Kasumi-1 (cell line): Measurements from ENCODE around the gene GPR82.

Source experiments
- DNase-seq, 2 experiments: peaks; one replicate each; lab custom pipeline; 2025; lab: John Stamatoyannopoulos, UW

Gene GPR82

DNA sequence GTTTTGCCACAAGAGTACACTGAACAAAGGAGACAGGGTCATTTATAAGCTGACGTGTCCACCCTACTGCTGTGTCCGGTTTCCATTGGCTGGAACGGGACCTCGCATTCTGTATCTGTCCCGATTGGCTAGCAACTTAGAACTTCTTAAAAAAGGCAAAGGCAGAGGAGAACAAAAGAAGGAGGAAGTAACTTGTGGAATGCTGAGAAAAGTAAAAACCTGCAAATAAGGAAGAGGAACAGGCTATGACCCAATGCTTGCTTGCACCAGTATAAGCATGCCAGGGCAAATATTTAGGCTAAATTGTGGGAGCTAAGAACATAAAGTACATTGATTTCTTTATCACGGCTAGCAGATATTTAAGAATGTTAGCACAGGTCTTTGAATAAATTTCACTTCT lies 4.4 kb upstream of the GPR82 start:
- DNase-seq, result peak; percentile 12 to 19

DNA sequence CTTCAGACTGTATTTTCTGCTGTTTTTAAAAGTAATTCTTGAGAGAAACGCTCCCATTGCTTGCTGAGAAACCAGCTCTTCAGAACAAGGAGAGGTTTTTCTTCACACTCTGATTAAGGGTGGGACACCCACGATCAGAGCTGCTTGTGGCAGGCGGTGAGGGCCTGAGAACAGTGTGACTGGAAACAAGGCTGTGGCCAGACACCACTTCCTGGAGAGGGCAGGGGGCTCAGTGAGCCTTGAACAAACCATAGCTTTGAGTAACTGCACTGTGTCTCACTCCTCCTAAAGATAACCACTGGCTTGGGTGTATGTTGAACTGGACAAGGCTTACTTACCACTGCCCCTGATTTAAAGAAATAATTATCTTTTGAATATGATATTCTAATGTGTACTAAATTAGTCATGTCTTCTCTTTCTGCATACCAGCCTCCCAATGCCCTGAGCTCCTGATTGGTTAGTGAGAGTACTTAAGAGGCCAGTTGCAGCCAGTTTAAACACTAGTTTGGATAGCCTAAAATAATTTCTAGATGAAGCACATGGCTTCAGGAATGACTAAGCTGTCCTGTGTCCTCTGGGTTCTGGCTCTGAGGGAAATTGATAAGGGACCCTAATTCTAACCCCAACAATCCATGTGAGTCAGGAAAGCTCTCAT lies 3.7 kb upstream of the GPR82 start:
- DNase-seq, result peak in 1 of 2 experiments; percentile 10

DNA sequence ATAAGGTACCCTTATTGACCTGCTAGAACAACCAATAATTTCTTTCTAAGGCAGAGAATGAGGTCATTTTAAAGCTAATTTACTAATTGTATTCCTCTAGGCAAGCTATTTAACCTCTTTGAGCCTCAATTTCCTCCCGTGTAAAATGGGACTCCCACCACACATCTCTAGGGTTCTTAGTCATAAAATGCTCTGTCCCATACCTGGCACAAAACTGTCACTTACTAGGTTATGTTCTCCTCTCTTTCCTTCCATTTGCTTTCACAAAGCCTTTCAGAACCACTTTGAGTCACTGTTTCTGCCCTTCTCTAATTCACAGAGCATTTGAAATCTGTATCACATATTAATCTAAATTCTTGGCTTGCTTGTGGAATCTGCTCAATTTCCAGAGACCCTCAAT lies 2.4 kb upstream of the GPR82 start:
- DNase-seq, result no peak

DNA sequence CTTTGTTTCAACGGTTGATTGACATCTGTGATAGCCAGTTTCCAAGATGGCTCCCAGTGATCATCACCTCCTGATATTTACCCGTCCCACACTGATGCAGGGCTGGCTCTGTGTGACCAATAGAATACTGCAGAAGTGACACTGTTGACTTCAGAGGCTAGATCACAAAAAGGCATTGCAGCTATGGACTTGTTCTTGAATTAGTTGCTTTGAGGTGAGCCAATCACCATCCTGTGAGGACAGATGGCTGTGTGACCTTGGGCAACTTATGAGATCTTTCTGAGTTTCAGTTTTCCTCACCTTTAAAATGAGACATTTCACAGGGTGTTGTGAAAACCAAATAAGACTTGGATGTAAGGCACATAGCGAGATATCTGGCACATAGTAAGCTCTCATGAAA lies 1.8 kb upstream of the GPR82 start:
- no peak for DNase-seq

DNA sequence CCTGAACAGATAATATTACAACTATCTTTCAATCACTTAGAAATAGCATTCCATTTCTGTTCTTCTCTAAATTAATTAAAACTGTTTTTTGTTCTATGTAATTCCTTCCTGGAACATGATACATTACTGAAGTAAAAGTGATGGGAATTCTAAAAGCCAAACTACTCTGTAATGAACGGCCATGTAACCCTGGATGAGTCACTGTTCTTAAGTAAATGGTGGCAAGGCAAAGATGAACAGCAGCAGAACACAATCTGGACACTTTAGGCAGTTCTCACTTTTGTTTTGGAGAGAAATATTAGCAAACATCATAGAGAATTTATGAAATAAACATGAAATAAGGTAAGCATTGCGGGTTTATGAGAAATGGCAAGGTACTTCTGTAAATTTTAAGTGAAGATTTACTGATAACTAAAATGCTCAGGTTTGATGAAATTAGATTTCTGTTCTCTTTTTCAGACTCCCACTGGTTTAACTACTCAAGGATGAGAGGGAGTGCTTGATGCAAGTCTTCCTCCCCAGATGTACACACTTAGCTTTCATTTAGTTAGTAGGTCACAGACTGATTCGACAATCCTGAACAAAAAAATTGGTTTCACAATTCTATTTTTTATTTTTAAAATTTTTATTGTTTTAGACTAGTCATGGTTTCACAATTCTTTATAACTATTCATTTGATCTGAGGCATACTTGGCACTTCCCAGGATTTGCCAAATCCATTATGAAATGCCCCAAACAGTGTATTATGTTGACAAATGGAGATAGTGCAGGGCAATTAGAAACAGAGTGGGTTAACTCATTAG lies 964 bp upstream of the GPR82 start:
- no peak for DNase-seq

DNA sequence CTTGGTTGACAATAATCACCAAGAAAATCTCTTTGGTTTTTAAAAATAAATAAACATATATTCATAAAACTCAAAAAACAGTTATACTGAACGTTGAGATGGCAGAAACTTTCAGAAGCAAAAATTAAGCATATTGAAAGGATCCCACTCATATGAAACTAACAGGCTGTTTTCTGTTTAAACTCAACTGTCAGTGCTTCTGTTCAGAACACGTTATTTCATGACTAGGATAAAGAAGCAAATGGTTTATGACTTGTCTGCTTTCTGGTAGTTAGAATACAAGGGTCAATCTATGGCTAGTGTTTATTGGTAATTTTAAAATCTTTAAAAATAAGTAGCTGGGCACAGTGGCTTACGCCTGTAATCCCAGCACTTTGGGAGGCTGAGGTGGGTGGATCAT lies 4.1 kb downstream of the GPR82 start:
- DNase-seq, result no peak

DNA sequence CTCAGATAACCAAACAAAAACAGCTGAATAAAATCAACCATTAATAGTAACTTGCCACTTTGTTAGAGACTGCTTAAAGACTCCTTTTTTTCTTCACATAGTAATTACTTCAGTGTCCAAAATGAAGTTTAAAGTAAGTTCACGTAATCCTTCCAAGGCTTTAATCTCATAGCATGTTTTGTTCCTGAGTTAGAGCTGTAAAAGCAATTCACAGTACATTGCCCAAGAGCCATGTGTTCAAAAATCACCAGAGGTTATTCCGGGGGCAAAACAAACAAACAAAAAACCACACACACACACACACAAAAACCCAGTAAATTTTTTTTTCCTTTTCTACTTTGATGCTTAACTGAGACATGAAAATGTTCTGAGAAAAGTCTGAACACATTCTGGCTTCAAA lies 6.1 kb downstream of the GPR82 start:
- no peak for DNase-seq

DNA sequence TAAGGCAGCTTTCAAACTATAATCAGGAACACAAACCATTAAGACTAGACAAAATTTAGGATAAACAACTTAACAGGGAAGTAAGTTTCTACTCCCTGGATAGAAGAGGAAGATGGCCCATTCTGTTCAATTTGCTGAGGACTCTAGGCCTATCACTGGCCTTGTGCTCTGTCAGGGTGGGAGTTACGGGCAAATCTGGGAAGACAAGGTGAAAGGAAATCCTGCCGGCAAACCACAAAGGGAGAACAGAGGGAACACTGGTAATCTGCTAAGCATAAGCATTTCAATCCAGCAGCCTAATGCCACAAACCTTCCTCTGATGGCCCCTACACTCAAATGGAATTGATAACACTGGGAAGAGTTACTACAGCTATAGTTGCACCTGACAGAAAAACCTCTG lies 8.3 kb downstream of the GPR82 start:
- DNase-seq, result no peak

DNA sequence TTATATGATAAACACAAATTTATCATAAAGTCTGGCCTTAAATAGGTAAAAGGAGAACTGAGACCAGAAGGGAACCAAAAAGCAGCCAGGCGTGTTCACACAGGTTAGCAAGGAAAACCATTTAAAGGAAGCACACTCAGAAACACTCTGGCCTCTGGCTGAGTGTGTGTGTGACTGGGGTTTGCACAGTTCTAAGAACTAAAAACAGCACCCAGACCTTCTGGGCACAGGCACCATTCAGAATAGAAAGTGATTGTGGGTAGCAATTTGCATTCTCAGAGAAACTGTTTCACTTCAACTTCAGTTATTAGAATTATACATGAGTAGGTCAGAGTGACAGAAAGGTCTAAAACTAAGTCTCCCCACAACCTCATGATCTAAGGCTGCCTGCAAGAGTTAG lies 10.0 kb downstream of the GPR82 start:
- DNase-seq, result no peak

DNA sequence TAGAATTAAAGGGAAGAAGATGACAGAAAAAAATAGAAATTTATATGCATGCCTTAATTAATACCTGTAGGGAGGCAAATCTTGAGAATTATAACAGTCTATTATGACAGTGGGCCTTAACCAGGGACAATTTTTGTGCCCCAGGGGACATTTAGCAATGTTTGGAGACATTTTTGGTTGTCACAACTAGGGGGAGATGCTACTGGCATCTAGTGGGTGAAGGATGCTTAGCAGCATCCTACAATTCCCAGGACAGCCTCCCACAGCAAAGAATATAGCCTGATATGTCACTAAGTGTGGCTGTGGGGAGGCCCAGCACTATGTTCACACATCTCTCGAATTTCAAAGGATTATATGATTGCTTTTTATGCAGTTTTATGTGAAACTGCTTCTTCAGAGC lies 10.5 kb downstream of the GPR82 start:
- peak; percentile 26 to 27 for DNase-seq

DNA sequence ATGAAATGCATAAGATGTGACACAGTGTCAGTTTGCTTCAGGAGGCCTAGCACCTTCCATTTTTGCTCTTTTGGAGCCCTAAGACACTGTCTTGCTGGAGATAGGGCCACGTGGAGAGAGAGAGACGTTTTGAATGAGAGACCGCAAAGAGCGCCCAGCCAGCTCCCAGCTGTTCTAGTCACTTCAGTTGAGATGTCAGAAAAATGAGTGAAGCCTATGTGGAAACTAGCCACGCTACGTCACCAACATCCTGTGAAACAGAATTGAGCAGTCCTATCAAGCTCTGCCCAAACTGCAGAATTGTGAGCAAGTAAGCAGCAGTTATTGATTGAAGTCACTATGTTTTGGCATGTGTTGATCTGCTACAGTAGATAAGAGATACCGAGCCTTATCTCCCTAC lies 13.1 kb downstream of the GPR82 start:
- no peak for DNase-seq

DNA sequence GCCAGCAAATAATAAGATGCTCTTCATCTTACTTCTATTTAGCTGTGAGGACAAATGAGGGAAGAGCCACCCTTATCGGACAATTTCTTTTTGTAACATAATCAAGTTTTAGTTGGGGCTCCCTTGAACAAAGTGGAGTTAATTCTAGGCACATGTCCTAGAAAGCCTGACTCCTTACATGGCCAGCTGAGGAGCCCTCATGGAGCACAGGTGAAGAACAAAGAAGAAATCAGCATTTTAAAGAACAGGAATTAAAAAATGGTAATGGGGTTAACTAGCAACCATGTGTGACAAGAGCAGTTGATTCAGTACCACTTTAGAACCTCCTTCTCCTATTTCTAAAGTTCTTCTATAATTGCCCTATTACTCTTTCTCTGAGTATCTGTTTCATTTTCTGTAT lies 15.9 kb downstream of the GPR82 start:
- no peak for DNase-seq

DNA sequence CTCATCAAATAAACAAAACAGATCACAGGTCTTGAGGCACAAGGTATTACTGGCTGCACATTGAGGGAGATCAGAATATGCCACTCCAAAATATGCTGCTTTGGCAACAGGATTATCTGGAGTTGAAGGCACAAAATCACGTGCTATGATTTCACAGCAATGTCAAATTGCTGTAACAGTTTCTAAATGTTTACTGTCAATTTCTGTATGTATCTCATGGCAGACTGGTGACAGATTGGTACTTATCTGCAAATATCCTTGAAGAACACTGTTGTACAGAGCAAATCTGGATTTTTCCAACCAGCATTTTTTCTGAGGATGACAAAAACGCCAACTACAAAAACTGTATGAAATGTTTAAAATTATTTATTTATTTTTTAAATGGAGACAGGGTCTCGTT lies 26.7 kb downstream of the GPR82 start:
- no peak for DNase-seq

DNA sequence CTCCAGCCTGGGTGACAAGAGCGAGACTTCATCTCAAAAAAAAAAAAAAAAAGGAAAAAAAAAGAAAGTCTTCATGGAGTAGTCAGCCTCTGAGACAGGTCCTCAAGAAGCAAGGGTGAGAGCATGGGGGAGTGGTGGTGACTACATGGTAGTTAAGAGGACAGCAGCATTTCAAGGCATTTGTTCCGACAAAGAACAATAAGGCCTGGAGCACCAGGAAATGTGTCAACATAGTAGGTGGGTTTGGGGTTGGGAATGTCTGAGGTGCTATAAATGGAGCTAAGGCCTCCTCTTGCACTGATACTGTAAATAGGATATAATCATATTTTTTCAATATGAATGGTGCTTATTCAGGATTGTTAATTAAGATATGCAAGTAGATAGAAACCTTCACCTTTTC lies 34.4 kb downstream of the GPR82 start:
- no peak for DNase-seq

DNA sequence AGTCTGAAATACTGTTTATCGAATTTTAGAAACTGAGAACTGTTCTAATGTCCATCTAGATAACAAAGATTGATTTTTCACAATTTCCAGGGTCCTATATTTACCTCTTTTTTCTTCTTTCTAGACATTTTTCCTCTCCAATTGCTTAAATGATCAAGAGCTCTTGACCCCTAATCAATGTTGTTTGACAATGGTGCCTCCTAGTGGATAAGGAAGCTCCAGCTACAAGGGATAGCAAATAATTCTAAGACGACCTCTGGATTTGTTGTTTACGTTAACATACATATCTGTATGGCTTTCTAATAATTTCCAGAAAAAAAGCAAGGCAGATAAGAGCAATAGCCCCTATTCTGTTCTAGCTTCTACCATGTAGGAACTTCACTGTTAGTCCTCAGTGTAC lies 35.8 kb downstream of the GPR82 start:
- peak; percentile 23 to 25 for DNase-seq

DNA sequence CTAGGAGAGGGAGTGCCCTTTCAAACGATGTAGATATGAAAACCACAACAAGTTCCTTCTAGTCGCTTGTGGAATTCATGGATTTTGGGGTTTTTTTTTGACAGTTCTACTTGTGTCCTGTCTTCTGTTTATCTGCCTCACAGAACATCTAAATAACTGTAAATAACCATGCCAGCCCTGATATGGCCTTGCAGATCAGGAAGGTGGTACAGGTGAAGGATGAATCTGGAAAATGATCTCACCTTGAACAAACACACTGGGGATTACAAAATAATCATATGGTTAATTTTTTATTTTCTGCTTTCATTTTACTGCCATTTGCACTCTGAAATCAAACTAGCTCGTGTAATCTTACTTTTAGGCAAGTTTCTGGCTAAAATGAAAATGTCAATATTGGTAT lies 37.2 kb downstream of the GPR82 start:
- no peak for DNase-seq

DNA sequence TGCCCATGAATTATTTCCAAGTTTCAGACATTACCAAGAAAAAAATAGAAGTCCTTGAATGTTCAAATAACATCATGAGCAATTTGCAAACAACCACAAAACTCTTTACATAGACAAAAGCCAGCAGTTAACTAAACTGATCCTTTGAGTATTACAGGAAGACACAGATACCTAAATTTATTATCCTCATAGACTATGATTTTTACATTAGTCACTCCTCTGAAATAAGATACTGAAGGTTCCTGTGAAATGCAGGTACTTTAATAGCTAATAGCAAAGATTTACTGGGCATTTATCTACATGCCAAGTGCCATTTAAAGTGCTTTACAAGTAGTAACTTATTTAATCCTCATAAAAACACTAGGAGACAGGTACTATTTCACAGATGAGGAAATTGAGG lies 37.7 kb downstream of the GPR82 start:
- DNase-seq, result no peak

DNA sequence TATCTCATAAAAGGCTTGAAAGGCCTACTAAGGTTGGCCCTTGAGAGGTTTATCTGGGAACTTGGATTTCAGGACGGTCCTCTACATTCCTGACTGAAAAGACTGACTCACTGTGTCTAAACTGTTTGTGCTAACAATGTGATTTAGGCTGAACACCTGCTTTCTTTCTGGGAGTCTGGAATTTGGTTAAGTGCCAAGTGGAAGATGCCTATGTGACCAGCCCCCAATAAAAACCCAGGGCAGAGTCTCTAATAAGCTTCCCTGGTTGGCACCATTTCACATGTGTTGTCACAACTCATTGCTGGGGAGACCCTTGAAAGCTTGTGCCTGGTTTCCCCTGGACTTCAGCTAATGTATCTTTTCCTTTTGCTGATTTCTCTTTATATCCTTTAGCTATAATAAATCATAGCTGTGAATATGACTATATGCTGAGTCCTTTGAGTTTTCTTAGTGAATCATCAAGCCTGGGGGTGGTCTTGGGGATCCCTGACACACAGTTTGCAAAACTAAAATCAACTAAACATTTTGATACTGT lies 55.1 kb downstream of the GPR82 start:
- DNase-seq, result no peak
